Measurements from ENCODE around the gene SPG21. TPM values are rescaled to one million over a fixed set of nuclear protein-coding genes. Genes with fewer than 3 reads are reported as not detected.

The SPG21 gene
- total RNA-seq, 4 donors from 2014 or later = 83.5 to 96.7 (median 90.8) TPM

- H3K36me3 ChIP-seq = no peaks in the 10 kb centered on the region
- intact Hi-C loops (cut with DNase I) = no loop called here
- WGBS = 2% methylated on average over 9 of the region's 9 CpGs
These were observed 405 bp upstream of the SPG21 start for GRCh38 chr15:64990168-64990470.

GRCh38 chr15:64987136-64987535 lies 2.6 kb downstream of the SPG21 start:
- H3K4me3 ChIP-seq = no peak overlapping the region
- no peak for DNase-seq (ENCODE audit: extremely low spot score)
- TF ChIP-seq POLR2A (IDR thresholded peaks at IDR 0.05; ENCODE audit: low read depth) = no peak
- no peak for TF ChIP-seq POLR2AphosphoS5 (IDR thresholded peaks at IDR 0.05)
- no peak for TF ChIP-seq EP300 (IDR thresholded peaks at IDR 0.05)
- no peak for TF ChIP-seq CTCF (IDR thresholded peaks at IDR 0.05)
- peak overlapping the region in 1 of 4 donors; percentile 11 for H3K27ac ChIP-seq (replicated peaks in 1 of 4)
- WGBS = 45% methylated on average over 3 of the region's 3 CpGs
- intact Hi-C loops (cut with DNase I) = loop anchor here (5.0 to 10.0 kb wide), 2 partner anchors 40 to 162 kb away; partner anchors contain the start of genes MTFMT and PIF1
- peaks cover 19 to 63% (median 48%) of the 10 kb centered on the region in 4 donors for H3K4me1 ChIP-seq
- no peaks in the 10 kb centered on the region for H3K9me3 ChIP-seq
- H3K36me3 ChIP-seq = peaks cover 0 to 9% (median 7%) of the 10 kb centered on the region in 4 donors
- no peaks in the 10 kb centered on the region for H3K27me3 ChIP-seq

More at GRCh38 chr15:64990168-64990470, 405 bp upstream of the SPG21 start:
- no peaks in the 10 kb centered on the region for H3K27me3 ChIP-seq
- no peak for TF ChIP-seq CTCF (IDR thresholded peaks at IDR 0.05)
- no peak for TF ChIP-seq POLR2AphosphoS5 (IDR thresholded peaks at IDR 0.05)
- no peak for TF ChIP-seq EP300 (IDR thresholded peaks at IDR 0.05)
- TF ChIP-seq POLR2A (IDR thresholded peaks at IDR 0.05; ENCODE audit: low read depth) = no peak
- no peak for DNase-seq (ENCODE audit: extremely low spot score)
- H3K27ac ChIP-seq (replicated peaks in 1 of 4) = peak overlapping the region; percentile 91 to 96 (median 96)
- peaks cover 19 to 46% (median 38%) of the 10 kb centered on the region in 4 donors for H3K4me1 ChIP-seq
- no peaks in the 10 kb centered on the region for H3K9me3 ChIP-seq
- peak overlapping the region; percentile 79 to 96 (median 92) for H3K4me3 ChIP-seq

DNA sequence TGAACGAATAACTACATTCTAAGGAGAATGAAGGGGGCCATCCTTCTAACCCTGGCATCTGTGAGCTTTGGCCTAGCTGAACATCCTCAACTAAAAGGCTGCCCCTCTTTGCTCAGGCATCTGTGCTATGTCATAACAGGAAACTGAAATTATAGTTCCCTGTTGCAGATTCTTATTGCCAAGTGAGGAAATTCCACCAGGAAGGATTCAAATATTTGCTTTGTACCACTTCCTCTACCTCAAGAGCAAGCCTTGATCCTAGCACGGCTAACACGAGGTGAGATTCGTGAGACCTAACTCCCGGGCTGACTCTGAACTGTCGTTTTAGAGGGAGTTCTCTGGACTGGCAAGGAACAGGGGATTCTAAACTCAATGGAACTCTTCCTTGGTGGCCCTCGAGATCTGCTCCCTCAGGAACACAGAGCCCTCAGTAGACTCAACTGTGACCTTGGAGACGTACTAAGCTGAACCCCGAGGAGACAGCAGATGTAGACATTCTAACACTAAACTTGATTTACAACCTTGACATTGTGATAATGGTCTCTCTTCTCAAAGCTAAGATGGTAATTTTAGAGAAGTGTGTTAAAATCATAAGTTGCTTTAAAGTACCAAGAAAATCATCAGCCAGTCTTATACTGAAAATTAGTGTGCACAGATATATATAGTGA lies 4.2 kb downstream of the SPG21 start:
- TF ChIP-seq POLR2A (IDR thresholded peaks at IDR 0.05; ENCODE audit: low read depth) = no peak
- Histone ChIP-seq H3K4me3 (no peak overlapping the region), H3K4me1 (peaks cover 23 to 57% (median 53%) of the 10 kb centered on the region in 4 donors), H3K36me3 (peaks cover under 1 to 14% (median 11%) of the 10 kb centered on the region in 4 donors), H3K9me3 (no peaks in the 10 kb centered on the region), H3K27me3 (no peaks in the 10 kb centered on the region), H3K27ac (replicated peaks in 1 of 4) (peak overlapping the region; percentile 39 to 70 (median 59))
- WGBS = 60% methylated on average over 4 of the region's 9 CpGs
- DNase-seq (ENCODE audit: extremely low spot score) = no peak
- intact Hi-C loops (cut with DNase I) = loop anchor here (5.0 to 10.0 kb wide), 2 partner anchors 42 to 161 kb away; partner anchors contain the start of genes MTFMT and PIF1

GRCh38 chr15:64982472-64982871 lies 7.2 kb downstream of the SPG21 start:
- no peak overlapping the region for H3K4me3 ChIP-seq
- no peak for DNase-seq (ENCODE audit: extremely low spot score)
- 92% methylated on average over 1 of the region's 1 CpG for WGBS
- intact Hi-C loops (cut with DNase I) = loop anchor here (10.0 kb wide), 1 partner anchor 158 kb away; the partner anchor contains the start of gene PIF1
- peaks cover 14 to 40% (median 39%) of the 10 kb centered on the region in 4 donors for H3K36me3 ChIP-seq
- no peaks in the 10 kb centered on the region for H3K27me3 ChIP-seq
- no peaks in the 10 kb centered on the region for H3K9me3 ChIP-seq
- TF ChIP-seq CTCF (IDR thresholded peaks at IDR 0.05) = no peak
- no peak for TF ChIP-seq POLR2A (IDR thresholded peaks at IDR 0.05; ENCODE audit: low read depth)
- TF ChIP-seq POLR2AphosphoS5 (IDR thresholded peaks at IDR 0.05) = no peak
- TF ChIP-seq EP300 (IDR thresholded peaks at IDR 0.05) = no peak
- no peak overlapping the region for H3K27ac ChIP-seq (replicated peaks in 1 of 4)
- H3K4me1 ChIP-seq = peaks cover 10 to 38% (median 33%) of the 10 kb centered on the region in 4 donors

DNA sequence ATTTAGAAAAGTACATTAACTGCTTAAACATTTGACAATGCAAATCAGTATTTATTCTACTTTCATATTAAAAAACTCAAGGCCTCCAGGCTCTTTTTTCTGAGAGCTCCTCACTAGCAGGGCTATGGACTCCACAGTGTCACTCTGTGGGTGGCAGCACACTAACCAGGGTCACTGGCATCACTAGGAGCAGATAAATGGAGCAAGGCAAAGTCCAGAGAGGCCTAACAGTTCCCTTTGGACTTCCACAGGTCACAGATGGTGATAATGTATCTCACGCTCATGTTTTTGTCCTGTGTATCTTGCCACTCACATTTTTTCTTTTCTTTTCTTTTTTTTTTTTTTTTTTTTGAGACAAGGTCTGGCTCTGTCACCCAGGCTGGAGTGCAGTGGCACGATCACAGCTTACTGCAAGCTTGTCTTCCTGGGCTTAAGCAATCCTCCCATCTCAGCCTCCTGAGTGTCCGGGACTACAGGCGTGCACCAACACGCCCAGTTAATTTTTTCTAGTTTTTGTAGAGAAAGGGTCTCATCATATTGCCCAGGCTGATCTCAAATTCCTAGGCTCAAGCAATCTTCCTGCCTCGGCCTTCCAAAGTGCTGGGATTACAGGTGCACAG lies 7.8 kb downstream of the SPG21 start:
- TF ChIP-seq POLR2AphosphoS5 (IDR thresholded peaks at IDR 0.05) (no peak), EP300 (IDR thresholded peaks at IDR 0.05) (no peak), POLR2A (IDR thresholded peaks at IDR 0.05; ENCODE audit: low read depth) (no peak), CTCF (IDR thresholded peaks at IDR 0.05) (no peak)
- H3K4me3 ChIP-seq = no peak overlapping the region
- H3K4me1 ChIP-seq = peaks cover 10 to 33% (median 27%) of the 10 kb centered on the region in 4 donors
- WGBS = 84% methylated on average over 6 of the region's 6 CpGs
- peak overlapping the region in 1 of 4 donors; percentile 22 for H3K27ac ChIP-seq (replicated peaks in 1 of 4)
- no peak for DNase-seq (ENCODE audit: extremely low spot score)
- H3K9me3 ChIP-seq = no peaks in the 10 kb centered on the region
- H3K27me3 ChIP-seq = no peaks in the 10 kb centered on the region
- peaks cover 16 to 45% (median 43%) of the 10 kb centered on the region in 4 donors for H3K36me3 ChIP-seq
- intact Hi-C loops (cut with DNase I) = loop anchor here (10.0 kb wide), 1 partner anchor 157 kb away; the partner anchor contains the start of gene PIF1
